B cell (primary cell): ENCODE measurements around the gene TRIP10. TPM values are rescaled to one million over a fixed set of nuclear protein-coding genes. Genes with fewer than 3 reads are reported as not detected.

ENCODE experiments used
- ATAC-seq: fragments of 200-7000 bp; cut with Tn5 transposase; one replicate; pipeline ENCODE4 v1.10.0; 2021; ENCODE audit warnings: low read depth, mild to moderate bottlenecking, moderate number of reproducible peaks, moderate library complexity
- CTCF ChIA-PET: fragments of 350-600 bp; sonication (Branson Sonifier 250); formaldehyde crosslinking; loops from one replicate; lab custom pipeline; 2021; ENCODE audit warnings: antibody characterized with exemption, inconsistent platforms; lab: Charles Lee
- POLR2A ChIA-PET: fragments of 350-600 bp; sonication (Branson Sonifier 250); formaldehyde crosslinking; loops from one replicate; lab custom pipeline; 2021; ENCODE audit warnings: antibody characterized with exemption; lab: Charles Lee
- DNase-seq: peaks from one replicate; pipeline ENCODE4 v3.0.0; 2013
- H2AFZ ChIP-seq: 2 replicates; pipeline ENCODE4 v1.6.1; 2012; ENCODE audit warnings: mild to moderate bottlenecking, low read depth, low read length; ENCODE audit not compliant: insufficient read depth, poor library complexity, severe bottlenecking
- H3K27ac ChIP-seq, 2 donors: 1 replicate in 1 of 2; 2 replicates in 1 of 2; pipeline ENCODE4 v1.5.1; 2012 to 2013; ENCODE audit warnings: low read length in 2 of 2, mild to moderate bottlenecking in 2 of 2, moderate library complexity in 1 of 2
- H3K27me3 ChIP-seq, 4 experiments: fragments of 200-600 bp in 1 of 4; sonication (generic) in 1 of 4; replicated peaks in 1 of 4; 1 replicate in 2 of 4; 2 replicates in 2 of 4; pipeline versions ENCODE4 v1.6.1 to v1.7.0; 2013 to 2016; ENCODE audit warnings: low read length in 3 of 4, mild to moderate bottlenecking in 2 of 4, mixed read lengths in 1 of 4, moderate library complexity in 1 of 4; ENCODE audit not compliant: insufficient read depth in 4 of 4, control insufficient read depth in 3 of 4; ENCODE audit errors: control extremely low read depth in 1 of 4
- H3K36me3 ChIP-seq, 2 experiments: replicated peaks in 1 of 2; 1 replicate in 1 of 2; 2 replicates in 1 of 2; pipeline versions ENCODE4 v1.6.1 to v1.7.1; 2013; ENCODE audit warnings: low read length in 1 of 2; ENCODE audit not compliant: insufficient read depth in 2 of 2, control insufficient read depth in 1 of 2; ENCODE audit errors: control extremely low read depth in 1 of 2, extremely low read depth in 1 of 2
- H3K4me1 ChIP-seq, 2 donors: fragments of 200-600 bp in 1 of 2; sonication (generic) in 1 of 2; 1 replicate in 1 of 2; 2 replicates in 1 of 2; pipeline versions ENCODE4 v1.5.1 to v1.6.1; 2013 to 2017; ENCODE audit warnings: low read length in 2 of 2; ENCODE audit not compliant: control insufficient read depth in 2 of 2, insufficient read depth in 2 of 2
- H3K4me2 ChIP-seq: replicated peaks from 2 replicates; pipeline ENCODE3; 2012; ENCODE audit warnings: mild to moderate bottlenecking, low read depth, low read length; ENCODE audit not compliant: poor library complexity, severe bottlenecking
- H3K4me3 ChIP-seq, 5 experiments: fragments of 200-600 bp in 1 of 5; sonication (generic) in 1 of 5; 1 replicate in 3 of 5; 2 replicates in 2 of 5; pipeline versions ENCODE4 v1.5.1 to v1.7.0; 2011 to 2016; ENCODE audit warnings: low read length in 4 of 5, mild to moderate bottlenecking in 4 of 5, low read depth in 2 of 5, control low read depth in 1 of 5, moderate library complexity in 1 of 5; ENCODE audit not compliant: insufficient read depth in 1 of 5; ENCODE audit errors: control extremely low read depth in 1 of 5, extremely low read depth in 1 of 5
- H3K79me2 ChIP-seq: fragments of 200-600 bp; sonication (generic); one replicate; pipeline ENCODE4 v1.6.0; 2016; ENCODE audit warnings: low read length; ENCODE audit not compliant: control insufficient read depth, insufficient read depth
- H3K9ac ChIP-seq: fragments of 200-600 bp; sonication (generic); 2 replicates; pipeline ENCODE4 v1.6.1; 2017; ENCODE audit warnings: mild to moderate bottlenecking, low read length, moderate library complexity
- H3K9me3 ChIP-seq, 3 donors: one replicate each; pipeline versions ENCODE4 v1.6.1 to v1.7.1; 2013; ENCODE audit warnings: low read length in 2 of 3; ENCODE audit not compliant: control insufficient read depth in 2 of 3, insufficient read depth in 1 of 3; ENCODE audit errors: control extremely low read depth in 1 of 3
- H4K20me1 ChIP-seq: 2 replicates; pipeline ENCODE4 v1.6.0; 2012; ENCODE audit warnings: mild to moderate bottlenecking, low read length; ENCODE audit not compliant: insufficient read depth, control insufficient read depth, poor library complexity, severe bottlenecking
- H3K27ac Mint-ChIP-seq: one replicate; pipeline ENCODE4 v1.8.0; 2021; ENCODE audit warnings: mixed read lengths
- H3K27me3 Mint-ChIP-seq: one replicate; pipeline ENCODE4 v1.8.0; 2021; ENCODE audit warnings: mixed read lengths
- H3K4me1 Mint-ChIP-seq: one replicate; pipeline ENCODE4 v1.8.0; 2021; ENCODE audit warnings: mixed read lengths
- H3K4me3 Mint-ChIP-seq: one replicate; pipeline ENCODE4 v1.8.0; 2021; ENCODE audit warnings: mixed read lengths
- H3K9me3 Mint-ChIP-seq: one replicate; pipeline ENCODE4 v1.8.0; 2022; ENCODE audit warnings: mixed read lengths; ENCODE audit not compliant: insufficient read depth
- CTCF ChIP-seq: fragments of 200-600 bp; IDR thresholded peaks from one replicate; pipeline ENCODE4 v1.8.0; 2022; ENCODE audit warnings: antibody characterized with exemption, mild to moderate bottlenecking
- EZH2 ChIP-seq: IDR thresholded peaks from 2 replicates; pipeline ENCODE4 v1.6.1; 2012; ENCODE audit warnings: borderline replicate concordance, low read depth, mild to moderate bottlenecking, moderate library complexity, low read length; ENCODE audit not compliant: insufficient read depth, poor library complexity, severe bottlenecking
- WGBS: methylation state at CpG from one replicate; pipeline ENCODE4 v1.1.5; 2013; ENCODE audit warnings: missing lambda C conversion rate; ENCODE audit not compliant: insufficient coverage; 5-methylcytosine and 5-hydroxymethylcytosine counted together
- intact Hi-C: fragments of 100-400 bp; cut with micrococcal nuclease; formaldehyde crosslinking; loops from one replicate; pipeline ENCODE4 v1.10.0; 2022
- polyA minus RNA-seq: library from RNA; depleted of rRNA, polyadenylated mRNA; stranded (reverse); fragments of >200 nt; gene quantifications from 2 replicates; pipeline ENCODE4 v1.2.3, GENCODE V29; 2012
- polyA plus RNA-seq: library from polyadenylated mRNA; depleted of rRNA; stranded (reverse); fragments of >200 nt; gene quantifications from 2 replicates; pipeline ENCODE4 v1.2.3, GENCODE V29; 2012
- total RNA-seq, 2 donors: library from RNA; stranded (reverse); fragments of 120-200 nt in 1 of 2; gene quantifications; 1 replicate in 1 of 2; 2 replicates in 1 of 2; pipeline versions ENCODE4 v1.2.3 to v1.2.4, GENCODE V29; 2013 to 2022

Gene TRIP10
- total RNA-seq (42.7 and 53.3 TPM in 2 replicates), polyA plus RNA-seq (5.9 and 9.1 TPM in 2 replicates), polyA minus RNA-seq (2.4 and 8.0 TPM in 2 replicates)
- 4.0 TPM for total RNA-seq (2013)

GRCh38 chr19:6739390-6739882 lies at the start of gene TRIP10:
Gene TRIP10 (plus strand): TSS chr19:6739680. CDS start chr19:6739762, 82 bp downstream.
- peak within 1 kb of the TSS; percentile 94 for H3K4me3 Mint-ChIP-seq
- ChIA-PET CTCF (interaction anchor here (0.5 to 5.3 kb wide), 10 partner anchors 19 to 124 kb away, joined by 3 to 118 read pairs (median 6); partner anchors contain the start of genes C3, SH2D3A and VAV1), POLR2A (interaction anchor here (0.5 to 4.5 kb wide), 2 partner anchors 33 to 214 kb away, joined by 4 to 17 read pairs; partner anchors contain the start of gene VAV1)
- DNase-seq, result peak; percentile 87
- no peaks in the 10 kb centered on the region for H3K27me3 Mint-ChIP-seq
- H3K4me3 ChIP-seq, result peak within 1 kb of the TSS; percentile 36 to 74 (median 59)
- peak within 1 kb of the TSS; percentile 89 for H3K4me2 ChIP-seq
- peaks cover 39 to 51% of the 10 kb centered on the region in 2 donors for H3K4me1 ChIP-seq
- H3K27ac ChIP-seq, result peak within 1 kb of the TSS; percentile 64 to 67
- intact Hi-C loops, result loop anchor here (1.0 to 5.0 kb wide), 5 partner anchors 33 to 367 kb away; partner anchors contain the start of genes ALKBH7, CD70 and VAV1
- peak; percentile 16 for ATAC-seq
- no peaks in the 10 kb centered on the region for H3K9me3 ChIP-seq
- under 1% methylated on average over 41 of the region's 47 CpGs for WGBS
- no peaks in the 10 kb centered on the region for H3K36me3 ChIP-seq
- H3K9me3 Mint-ChIP-seq, result no peaks in the 10 kb centered on the region
- peaks cover 10% of the 10 kb centered on the region for H3K79me2 ChIP-seq
- peak within 1 kb of the TSS; percentile 99 for H3K27ac Mint-ChIP-seq
- TF ChIP-seq CTCF, result no peak
- no peak for TF ChIP-seq EZH2
- no peaks in the 10 kb centered on the region for H4K20me1 ChIP-seq
- H3K27me3 ChIP-seq, result no peaks in the 10 kb centered on the region
- peak within 1 kb of the TSS; percentile 59 for H2AFZ ChIP-seq
- H3K9ac ChIP-seq, result peak within 1 kb of the TSS; percentile 61
- H3K4me1 Mint-ChIP-seq, result peaks cover 39% of the 10 kb centered on the region

GRCh38 chr19:6690160-6690885 lies 49.2 kb upstream of the TRIP10 start:
- Mint-ChIP-seq H3K27ac (no peak overlapping the region), H3K4me3 (no peak overlapping the region), H3K9me3 (no peaks in the 10 kb centered on the region), H3K27me3 (peaks cover 7% of the 10 kb centered on the region), H3K4me1 (no peaks in the 10 kb centered on the region)
- ATAC-seq, result no peak
- no peak for TF ChIP-seq CTCF
- TF ChIP-seq EZH2, result no peak
- peaks cover 0 to 10% (median 3%) of the 10 kb centered on the region in 3 donors for H3K9me3 ChIP-seq
- 95% methylated on average over 7 of the region's 11 CpGs for WGBS
- H3K79me2 ChIP-seq, result no peaks in the 10 kb centered on the region
- POLR2A ChIA-PET, result no interaction called here
- peaks cover 0 to 3% (median 0%) of the 10 kb centered on the region in 4 experiments for H3K27me3 ChIP-seq
- no peaks in the 10 kb centered on the region for H4K20me1 ChIP-seq
- no peak overlapping the region for H3K4me2 ChIP-seq
- no peak overlapping the region for H3K4me3 ChIP-seq
- intact Hi-C loops, result no loop called here
- H2AFZ ChIP-seq, result no peak overlapping the region
- H3K9ac ChIP-seq, result no peak overlapping the region
- no peak overlapping the region for H3K27ac ChIP-seq
- H3K36me3 ChIP-seq, result no peaks in the 10 kb centered on the region
- CTCF ChIA-PET, result no interaction called here
- H3K4me1 ChIP-seq, result no peaks in the 10 kb centered on the region
- DNase-seq, result no peak
